Measurements from ENCODE around the gene PLK5.
"Not testable (repeated sequence)": the region's sequence is repeated elsewhere in the genome, so short reads cannot be mapped to it uniquely, and the experiment has no call there.

The PLK5 gene

DNA sequence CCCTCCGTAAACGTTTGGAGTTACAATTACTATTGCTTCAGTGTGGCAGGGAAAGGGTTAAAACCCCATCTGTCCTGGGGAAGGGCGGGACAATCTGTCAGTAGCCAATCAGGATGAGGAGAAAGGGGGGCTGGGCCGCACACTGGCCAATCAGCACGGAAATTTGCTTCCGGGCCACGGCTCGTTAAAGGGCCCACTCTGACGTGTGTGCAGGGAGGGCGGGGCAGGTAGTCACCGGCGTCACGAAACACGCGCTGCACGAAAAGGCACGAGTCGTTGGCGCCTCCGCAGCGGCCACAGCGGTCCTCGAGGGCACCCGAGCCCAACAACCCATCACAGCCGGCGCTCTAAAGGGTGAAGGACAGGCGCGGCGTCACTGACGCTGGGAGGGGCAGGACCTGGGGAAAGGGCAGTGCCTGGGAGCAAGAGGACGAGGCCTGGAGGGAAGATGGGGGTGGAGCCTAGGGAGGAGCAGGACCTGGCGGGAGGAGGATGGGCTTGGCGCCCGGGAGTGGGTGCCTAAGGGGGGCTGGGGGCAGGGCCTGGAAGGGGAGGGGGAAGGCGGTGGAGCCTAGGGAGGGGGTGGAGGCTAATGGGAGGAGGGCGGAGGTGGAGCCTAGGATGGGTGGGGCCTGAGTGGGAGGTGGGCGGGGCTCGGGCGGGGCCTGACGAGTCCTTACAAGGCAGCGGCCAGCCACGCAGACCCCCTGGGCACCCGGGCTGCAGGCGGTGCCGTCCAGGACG is 15.9 kb upstream of the PLK5 start:
- peak; percentile 89 for DNase-seq (ENCODE audit: low spot score)

DNA sequence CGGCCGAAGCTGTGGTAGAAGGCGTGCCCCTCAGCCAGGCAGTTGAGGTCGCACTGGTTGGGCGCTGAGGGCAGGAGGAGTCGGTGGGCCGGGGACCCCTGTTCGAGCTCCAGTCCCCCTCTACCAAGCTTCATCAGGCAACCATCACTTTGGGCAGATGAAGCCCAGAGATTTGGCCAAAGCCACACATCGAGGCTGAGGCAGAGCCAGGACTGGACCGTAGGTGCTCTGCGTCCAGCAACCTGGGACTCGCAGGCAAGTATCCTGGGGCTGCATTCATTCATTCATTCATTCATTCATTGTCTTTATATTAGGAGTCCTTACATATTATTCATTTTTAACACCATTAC is 15.4 kb upstream of the PLK5 start:
- no peak for DNase-seq (ENCODE audit: low spot score)

DNA sequence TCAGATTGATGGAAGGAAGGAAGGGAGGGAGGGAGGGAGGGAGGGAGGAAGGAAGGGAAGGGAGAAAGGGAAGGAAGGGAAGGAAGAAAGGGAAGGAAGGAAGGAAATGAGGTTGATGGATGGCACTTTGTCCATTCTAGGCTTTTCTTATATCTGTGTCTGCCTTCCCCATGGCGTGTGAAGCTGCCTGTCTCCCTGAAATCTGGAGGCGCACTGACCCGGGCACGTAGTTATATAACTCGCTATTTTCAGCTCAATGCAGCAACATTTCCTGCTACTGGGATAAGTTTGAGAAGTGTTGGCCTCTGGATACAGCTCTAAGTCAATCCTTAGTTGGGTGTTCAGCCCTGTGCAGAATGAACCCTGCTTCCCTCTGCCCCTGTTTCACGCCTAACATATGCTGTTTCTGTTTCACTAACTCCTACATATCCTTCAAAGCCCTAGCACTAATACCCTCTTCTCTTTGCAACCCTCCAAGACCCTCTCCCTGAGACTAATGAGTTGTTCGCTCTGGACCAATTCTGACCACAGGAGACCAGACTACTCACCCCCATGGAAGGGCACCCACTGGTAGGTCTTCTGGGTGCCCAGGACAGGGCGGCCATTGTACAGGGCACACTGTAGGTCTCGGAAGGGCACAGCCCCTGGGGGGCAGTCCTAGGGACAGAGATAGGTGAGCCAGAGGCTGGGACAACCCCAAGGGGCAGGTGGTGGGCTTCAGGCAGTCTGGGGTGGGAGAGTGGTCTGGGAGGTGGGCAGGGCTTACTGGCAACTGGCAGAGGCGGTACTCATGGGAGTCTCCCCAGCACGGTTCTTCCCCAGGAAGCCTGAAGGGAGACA is 14.1 kb upstream of the PLK5 start:
- DNase-seq (ENCODE audit: low spot score), result no peak

DNA sequence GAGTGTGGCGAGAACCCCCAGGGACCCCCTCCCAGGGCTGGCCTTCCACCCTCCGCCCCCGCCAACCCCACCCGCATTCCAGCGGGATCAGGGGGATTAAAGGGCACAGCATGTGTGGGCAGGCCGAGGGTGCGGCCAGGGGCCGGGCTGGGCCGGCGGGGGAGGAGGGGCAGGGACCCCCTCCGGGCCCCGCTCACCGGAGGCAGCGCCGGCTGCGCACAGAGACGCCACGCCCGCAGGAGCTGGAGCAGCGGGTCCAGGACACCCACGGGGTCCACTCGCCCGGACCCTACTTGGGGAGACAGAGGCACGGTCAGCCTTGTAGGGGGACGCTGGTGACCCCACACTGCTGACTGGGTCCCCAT is 13.5 kb upstream of the PLK5 start:
- DNase-seq (ENCODE audit: low spot score), result no peak

DNA sequence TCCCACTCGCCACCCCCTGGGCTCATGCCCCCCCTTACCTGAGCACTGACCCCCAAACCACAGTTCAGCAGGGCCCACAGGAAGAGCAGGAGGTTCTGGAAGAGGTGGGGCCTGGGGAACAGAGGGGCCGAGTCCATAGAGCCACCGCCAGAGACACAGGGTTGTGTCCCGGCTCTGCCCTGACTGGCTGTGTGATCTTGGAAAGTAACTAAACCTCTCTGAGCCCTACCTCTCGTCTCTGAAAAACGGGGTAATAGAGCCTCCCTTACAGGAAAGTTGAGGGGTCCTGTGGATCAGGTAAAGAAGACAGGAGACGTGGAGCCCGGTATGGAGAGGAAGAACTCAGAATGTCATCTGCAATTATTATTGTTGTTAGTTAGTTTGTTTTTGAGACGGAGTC is 13.1 kb upstream of the PLK5 start:
- DNase-seq (ENCODE audit: low spot score), result no peak

DNA sequence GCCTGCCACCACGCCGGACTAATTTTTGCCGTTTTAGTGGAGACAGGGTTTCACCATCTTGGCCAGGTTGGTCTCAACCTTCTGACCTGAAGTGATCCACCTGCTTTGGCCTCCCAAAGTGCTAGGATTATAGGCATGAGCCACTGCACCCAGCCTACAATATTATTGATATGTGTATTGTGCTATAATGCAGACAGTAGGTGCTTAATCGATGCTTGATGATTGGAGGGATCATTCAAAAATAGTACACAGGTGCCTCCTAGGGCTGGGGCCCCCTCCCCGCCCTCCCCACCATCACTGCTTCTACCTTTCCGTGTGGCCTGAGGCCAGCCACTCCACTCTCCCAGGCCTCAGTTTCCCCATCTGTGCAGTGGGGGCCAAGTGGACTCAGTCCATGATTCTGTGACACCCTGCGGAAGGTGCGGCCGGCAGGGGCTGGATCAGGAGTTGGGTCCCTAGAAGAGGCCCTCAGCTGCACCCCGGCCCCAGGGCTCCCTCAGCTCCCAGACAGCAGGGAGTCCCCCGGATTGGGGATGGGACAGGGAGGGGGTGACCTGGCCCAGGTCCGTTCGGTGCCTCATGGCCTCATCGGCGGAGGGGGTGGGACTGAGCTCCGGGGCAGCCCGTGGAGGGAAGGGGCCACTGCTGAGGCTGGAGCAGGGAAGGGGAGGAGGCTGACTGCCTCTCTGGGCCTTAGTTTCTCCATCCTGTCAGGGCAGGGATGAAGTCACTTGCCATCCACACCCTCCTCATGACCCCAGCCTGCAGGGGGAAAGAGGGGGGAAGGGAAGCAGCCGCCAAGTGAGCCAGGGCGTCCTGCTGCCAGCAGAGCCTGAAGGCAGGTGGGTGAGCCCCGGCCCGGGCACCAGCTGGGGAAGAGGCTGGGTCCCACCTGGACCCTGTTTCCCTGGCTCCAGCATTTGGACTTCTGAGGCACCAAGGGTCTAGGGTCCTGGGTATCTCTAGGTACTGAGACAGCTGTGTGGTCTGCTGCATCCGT is 12.3 kb upstream of the PLK5 start:
- no peak for DNase-seq (ENCODE audit: low spot score)

DNA sequence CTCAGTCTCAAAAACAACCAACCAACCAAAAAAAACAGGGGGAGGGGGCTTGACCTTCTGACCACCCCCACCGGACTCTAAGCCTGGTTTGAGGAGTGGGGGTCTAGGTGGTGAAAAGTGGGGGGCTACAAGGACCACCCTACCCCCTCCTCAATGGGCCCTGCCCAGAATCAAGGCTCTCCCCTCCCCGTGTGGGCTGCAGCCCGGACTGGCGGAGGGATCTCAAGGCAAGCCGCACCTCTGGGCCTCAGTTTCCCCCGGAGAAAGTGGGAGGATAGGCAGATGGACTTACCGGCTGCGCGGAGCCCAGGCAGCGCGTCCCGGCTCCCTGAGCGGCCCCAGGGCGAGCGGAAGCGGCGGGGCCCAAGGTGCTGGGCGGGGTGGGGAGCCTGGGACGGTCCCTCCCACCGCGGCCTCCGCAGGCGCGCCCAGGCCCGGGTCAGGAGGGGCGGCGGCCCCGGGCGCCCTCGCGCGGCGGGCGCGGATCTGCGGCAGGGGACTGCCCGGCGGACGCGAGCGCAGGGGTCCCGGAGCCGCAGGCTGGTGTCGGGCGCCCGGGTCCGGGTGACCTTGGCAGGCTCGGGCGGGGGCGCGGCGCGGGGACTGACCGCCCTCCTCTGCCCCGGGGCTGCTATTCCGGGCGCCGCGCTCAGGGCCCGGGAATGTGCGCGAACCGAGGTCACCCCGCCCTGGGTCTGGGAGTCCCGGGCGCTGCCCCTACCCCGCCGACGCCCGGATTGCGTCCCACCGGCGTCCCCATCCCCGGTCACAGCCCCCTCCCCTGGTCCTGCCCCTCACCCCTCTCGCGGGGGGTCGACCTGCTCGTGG is 11.0 kb upstream of the PLK5 start, which contains the start of gene ADAMTSL5:
Gene ADAMTSL5 (minus strand): TSS at position 349 of the 828 bp plus-strand sequence. CDS start 2,076 bp downstream, outside the sequence.
- DNase-seq (ENCODE audit: low spot score), result peak; percentile 70

DNA sequence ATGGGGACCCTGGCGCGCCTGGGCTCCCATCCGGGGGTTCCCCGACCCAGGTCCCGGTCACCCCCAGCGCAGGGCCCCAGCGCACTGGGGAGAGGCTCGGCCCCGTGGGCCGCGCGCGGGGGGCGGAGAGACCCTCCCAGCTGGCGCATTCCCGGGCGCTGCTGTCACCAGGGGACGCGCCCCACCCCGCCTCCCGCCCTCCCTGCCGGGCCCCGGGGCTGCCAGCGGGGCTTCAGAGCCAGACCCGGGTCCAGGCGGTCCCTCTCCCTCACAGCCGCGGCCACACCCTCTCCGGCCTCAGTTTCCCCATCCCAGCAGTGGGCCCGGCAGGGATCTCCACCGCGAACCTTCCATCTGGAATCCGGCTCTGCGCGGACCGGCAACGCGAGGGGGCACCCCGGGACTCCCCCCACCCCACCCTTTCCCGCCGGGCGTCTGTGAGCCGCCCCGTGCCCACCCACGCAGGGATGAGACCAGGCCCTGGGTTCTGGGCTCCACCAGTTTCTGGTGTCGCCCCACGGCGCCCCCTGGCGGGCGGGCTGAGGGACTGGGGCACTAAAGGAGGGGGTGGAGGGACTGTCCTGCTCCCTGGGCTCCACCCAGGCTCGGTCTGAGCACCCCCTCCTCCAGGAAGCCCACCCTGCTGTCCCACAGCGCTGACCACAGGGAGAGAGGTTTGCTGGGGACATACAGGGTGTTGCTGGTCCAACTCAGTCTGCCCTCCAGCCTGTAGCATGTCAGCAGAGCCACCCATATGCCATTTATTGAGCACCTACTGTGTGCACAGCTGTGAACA is 10.2 kb upstream of the PLK5 start:
- DNase-seq (ENCODE audit: low spot score), result peak; percentile 76

DNA sequence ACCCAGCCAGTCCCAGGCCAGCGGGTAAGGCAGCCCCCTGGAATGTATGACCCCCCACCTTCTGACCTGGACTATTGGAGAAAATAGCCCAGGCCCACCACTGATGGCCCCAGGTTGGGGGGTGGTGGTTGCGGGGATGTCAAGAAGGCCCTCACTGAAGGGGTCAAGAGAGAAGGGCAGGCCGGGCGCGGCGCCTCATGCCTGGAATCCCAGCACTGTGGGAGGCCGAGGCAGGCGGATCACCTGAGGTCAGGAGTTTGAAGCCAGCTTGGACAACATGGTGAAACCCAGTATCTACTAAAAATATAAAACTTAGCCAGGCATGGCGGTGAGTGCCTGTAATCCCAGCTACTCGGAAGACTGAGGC is 9.6 kb upstream of the PLK5 start:
- DNase-seq (ENCODE audit: low spot score), result no peak

DNA sequence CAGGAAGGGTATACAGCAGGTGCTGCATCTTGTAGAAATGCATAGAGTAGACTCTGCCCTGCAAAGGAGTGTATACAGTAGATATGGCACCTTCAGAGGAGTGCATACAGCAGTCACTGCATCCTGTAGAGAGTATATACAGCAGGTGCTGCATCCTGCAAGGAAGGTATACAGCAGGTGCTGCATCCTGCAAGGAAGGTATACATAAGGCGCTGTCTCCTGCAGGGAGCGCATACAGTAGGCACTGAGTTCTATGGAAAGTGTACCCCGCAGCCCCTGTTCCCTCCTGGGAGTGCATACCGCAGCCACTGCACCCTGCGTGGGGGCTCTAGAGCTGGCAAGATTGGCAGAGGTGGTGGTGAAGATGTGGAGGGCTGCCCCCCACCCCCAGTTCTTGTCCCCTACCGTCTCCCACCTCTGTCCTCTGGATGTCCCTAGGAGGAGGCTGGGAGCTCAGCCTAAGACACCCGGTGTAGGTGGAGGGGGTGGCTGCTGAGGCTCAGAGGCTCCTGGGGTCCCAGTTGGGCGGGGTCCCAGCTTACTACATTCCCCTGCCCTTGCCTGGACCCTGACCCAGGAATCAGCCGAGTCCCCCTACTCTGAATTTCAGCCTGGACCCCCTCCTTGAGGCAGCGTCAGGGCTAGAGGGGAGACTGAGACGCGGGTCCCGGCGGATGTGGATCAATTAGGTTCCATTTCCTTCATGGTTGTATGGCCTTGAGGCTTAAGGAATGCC is 8.7 kb upstream of the PLK5 start:
- no peak for DNase-seq (ENCODE audit: low spot score)

DNA sequence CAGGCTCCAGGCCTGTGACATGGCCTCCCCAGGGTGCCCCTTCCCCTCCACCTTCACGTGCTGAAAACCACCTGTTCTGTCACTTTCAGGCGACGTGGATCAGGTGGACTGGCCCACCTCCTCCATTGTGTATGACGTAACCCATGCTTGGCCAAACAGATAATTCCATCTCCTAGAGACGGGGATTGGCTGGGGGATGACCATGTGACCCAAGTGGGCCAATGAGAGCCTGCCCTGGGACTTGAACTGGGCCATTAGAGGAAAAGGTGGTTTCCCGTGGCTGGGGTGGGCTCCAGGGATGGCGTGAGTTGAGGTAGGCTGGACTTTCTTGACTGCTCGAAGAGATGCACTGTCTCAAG is 7.5 kb upstream of the PLK5 start:
- DNase-seq (ENCODE audit: low spot score), result no peak

GRCh38 chr19:1518471-1518870 is 5.4 kb upstream of the PLK5 start:
- DNase-seq (ENCODE audit: low spot score), result no peak

DNA sequence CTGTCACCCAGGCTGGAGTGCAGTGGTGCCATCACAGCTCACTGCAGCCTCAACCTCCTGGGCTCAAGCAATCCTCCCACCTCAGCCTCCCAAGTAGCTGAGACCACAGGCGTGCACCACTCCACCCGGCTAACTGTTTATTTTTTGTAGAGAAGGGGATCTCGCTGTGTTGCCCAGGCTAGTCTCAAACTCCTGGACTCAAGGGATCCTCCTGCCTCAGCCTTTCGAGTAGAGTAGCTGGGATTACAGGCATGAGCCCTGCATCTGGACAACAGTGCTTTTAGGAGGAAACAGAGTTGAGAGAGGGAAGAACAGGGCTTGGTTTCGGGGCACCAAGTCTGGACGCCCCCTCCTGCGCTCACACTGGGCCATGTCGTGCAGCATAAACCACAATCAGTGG is 4.1 kb upstream of the PLK5 start:
- not testable (repeated sequence) for DNase-seq (ENCODE audit: low spot score)

GRCh38 chr19:1520203-1520780 is 3.6 kb upstream of the PLK5 start:
- no peak for DNase-seq (ENCODE audit: low spot score)

- no peak for DNase-seq (ENCODE audit: low spot score)
Measured at GRCh38 chr19:1521636-1522035, 2.2 kb upstream of the PLK5 start.

DNA sequence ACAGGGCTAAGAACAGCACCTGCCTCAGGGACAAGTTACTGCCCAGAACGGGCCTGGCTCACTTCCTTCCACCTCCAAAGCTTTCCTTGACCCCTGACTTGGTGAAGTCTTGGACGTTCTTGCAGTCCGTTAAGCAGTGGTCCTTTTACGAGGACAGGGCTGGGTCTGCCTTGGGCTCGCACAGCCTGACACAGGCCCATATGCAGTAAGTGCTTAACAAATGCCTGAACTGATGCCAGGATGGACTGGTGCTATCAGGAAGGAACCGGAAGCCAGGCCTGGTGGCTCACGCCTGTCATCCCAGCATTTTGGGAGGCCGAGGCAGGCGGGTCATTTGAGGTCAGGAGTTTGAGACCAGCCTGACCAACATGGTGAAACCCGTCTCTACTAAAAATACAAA is 1.8 kb upstream of the PLK5 start:
- DNase-seq (ENCODE audit: low spot score), result no peak

GRCh38 chr19:1522838-1523237 is 1.0 kb upstream of the PLK5 start:
- DNase-seq (ENCODE audit: low spot score), result no peak

DNA sequence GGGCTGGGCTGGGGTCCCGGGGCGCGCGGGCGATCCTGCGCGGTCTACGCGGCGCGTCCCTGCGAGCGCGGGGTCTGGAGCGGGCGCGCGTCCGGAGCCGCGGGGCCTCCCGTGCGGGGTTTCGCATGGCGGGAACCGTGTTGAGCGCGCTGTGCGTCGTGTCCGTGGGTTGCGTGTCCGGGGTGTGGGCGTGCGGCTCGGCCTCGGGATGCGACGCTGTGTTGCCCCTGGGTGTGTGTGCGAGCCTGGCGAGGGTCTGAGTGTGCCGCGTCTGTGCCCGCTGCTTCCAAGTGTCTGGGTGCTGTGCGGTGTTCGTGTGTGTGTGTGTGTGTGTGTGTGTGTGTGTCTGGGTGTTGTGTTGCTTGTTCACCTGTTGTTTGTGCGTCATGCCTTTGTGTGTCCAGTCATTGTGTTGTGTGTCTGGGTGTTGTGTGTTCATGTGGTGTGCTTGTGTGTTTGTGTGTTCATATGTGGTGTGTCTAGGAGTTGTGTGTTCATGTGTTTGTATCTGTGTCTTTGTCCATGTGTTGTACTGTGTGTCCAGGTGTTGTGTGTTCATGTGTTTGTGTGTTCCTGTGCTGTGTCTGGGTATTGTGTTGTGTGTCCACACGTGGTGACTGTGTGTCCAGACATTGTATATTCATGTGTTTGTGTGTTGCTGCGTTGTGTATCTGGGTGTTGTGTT is 552 bp downstream of the PLK5 start:
- DNase-seq (ENCODE audit: low spot score), result no peak

GRCh38 chr19:1524972-1525325 is 1.1 kb downstream of the PLK5 start:
- DNase-seq (ENCODE audit: low spot score), result no peak
